ENCODE data around the gene MC2R.

GRCh38 chr18:13915995-13916431, 677 bp upstream of the MC2R start:
- TF ChIP-seq CTCF (IDR thresholded peaks at IDR 0.05) (no peak), POLR2A (IDR thresholded peaks at IDR 0.05) (no peak)
